GM12872 (cell line): Measurements from ENCODE around the gene NCK2.

Experiments
- TF ChIP-seq, protein P1 (sequence below): IDR thresholded peaks from 3 replicates; pipeline ENCODE4 v1.5.1; 2011; ENCODE audit warnings: low read depth, mild to moderate bottlenecking, low read length, moderate library complexity; ENCODE audit not compliant: insufficient read depth

Gene NCK2

DNA sequence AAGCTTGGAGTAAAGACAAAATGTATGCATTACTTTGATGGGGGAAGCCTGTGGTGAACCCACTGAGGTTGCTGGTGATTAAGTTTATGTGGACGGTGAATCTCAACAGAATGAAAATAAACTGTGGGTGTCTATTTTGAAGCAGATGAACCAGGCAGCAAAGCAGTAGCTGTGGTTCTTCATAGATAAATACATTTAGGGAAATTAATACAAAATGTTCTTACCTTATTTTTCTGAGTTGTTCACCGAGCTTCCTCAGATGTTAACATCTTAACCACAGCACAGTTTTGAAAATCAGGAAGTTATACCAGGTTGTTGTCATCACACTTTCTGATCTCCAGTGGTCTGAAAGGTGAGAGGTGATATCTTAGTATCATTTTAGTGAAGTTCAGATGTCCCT, 53.9 kb downstream of the NCK2 start:
- TF ChIP-seq, protein P1, sequence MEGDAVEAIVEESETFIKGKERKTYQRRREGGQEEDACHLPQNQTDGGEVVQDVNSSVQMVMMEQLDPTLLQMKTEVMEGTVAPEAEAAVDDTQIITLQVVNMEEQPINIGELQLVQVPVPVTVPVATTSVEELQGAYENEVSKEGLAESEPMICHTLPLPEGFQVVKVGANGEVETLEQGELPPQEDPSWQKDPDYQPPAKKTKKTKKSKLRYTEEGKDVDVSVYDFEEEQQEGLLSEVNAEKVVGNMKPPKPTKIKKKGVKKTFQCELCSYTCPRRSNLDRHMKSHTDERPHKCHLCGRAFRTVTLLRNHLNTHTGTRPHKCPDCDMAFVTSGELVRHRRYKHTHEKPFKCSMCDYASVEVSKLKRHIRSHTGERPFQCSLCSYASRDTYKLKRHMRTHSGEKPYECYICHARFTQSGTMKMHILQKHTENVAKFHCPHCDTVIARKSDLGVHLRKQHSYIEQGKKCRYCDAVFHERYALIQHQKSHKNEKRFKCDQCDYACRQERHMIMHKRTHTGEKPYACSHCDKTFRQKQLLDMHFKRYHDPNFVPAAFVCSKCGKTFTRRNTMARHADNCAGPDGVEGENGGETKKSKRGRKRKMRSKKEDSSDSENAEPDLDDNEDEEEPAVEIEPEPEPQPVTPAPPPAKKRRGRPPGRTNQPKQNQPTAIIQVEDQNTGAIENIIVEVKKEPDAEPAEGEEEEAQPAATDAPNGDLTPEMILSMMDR, result no peak

DNA sequence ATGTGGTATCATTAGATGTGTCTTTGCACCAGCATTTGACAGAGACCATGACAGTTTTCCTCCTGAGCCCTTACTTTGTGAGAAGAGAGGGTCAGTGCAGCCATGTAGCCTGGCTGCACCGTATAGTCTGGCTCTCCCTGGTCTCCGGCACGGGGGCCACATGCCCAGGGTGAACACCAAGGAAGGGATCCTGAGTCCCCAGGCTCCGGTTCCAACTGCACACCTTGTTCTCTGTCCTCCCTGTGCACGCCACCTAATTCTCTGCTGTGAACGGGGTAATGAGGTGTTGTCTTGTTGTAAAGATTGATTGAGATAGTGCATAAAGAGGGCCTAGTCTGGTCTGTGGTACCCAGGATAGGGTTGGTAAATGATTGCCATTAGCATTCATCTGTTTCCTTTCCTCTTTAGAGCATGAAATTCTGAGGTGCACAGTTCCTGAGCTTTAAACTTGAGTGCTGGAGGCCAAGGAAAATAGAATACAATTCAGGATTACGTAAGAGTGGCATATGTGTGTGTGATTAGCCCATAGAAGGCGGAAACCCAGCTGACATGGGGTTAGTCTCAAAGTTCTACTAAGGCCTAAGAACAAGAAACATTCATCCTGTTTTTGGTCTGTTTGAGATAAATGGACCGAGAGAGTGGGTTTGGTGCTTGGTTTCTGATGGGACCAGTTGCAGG, 55.5 kb downstream of the NCK2 start:
- TF ChIP-seq, protein P1, result no peak

DNA sequence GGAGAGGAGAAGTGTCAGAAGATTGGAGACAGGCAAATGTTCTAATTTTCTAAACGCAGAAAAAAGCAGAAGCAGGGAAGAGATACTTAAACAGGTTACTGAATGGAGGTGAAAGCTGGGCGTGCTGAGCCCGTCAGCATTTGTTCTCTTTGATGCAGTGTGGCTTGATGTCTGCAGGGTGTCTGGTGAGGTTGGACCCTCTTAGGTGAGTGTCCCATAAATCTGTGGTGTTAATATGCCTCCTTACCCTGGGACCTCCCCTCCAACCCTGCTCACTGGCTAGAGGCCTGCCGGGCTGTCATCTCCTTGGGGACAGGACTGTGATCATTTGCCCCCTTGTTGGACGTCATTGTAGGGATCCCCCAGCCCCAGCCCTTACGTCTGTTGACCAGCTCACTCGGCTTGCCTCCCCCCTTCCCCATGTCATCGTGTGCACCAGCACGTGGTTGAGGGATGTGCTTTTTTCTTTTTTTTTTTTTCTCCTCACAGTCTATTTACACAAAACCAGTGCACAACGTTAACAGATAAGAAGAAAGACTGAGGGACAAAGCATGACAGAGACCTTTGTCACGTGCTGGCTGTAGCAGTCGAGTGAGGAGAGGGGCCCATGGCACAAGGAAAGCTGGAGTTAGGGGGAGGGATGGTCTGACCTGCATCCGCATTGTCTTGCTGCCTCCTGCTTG, 56.4 kb downstream of the NCK2 start:
- TF ChIP-seq, protein P1, result no peak

DNA sequence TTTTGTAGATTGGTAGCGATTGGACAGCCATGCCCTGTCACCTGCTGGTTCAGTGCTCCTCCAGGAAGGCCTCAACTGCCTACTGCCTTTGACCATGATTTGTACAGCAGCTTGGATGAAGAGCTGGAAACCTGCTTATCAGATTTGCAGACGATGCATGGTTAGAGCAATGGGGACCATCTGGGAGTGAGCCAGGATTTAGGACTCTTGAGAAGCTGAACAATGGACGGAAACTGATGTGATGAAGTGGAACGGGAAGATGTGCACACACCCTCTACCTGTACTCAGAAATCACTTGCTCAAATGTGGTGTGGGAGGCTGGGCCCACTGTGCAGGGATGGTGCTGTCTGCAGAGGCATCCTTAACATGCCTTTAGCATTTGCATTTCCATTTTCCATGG, 57.2 kb downstream of the NCK2 start:
- TF ChIP-seq, protein P1, result no peak

DNA sequence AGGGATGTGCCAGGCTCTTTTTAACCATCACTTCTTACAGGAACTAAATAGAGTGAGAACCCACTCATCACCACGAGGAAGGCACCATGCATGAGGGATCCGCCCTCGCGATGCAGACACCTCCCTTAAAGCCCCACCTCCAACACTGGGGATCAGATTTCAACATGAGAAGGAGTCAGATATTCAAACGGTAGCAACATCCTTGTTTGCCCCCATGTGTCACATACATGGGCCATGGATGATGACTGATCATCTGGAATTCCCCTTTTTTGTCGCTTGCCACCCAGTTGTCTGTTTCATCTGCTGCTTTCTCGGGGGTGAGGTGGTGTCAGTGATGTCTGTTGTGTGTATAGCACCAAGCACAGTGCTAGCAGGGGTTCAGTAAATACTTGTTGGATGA, 57.9 kb downstream of the NCK2 start:
- TF ChIP-seq, protein P1, result no peak

DNA sequence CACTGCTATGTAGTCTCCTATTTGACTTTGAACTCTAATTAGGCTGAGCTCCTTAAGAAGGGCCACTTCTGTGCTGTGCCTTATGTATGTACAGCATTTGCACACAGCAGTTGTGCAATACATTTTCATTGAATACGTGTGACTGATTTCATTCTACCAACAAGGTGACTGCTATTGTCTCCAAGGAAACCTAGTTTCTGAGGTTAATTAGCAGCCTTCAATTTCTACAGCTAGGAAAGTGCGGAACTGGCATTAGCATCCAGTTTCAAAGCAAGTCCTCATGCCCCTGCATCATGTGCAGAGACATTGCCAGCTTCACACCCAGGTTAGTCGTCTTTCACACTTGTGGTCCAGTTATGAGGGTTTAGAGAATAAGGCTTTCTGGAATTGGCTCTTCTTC, 58.6 kb downstream of the NCK2 start:
- TF ChIP-seq, protein P1, result no peak

DNA sequence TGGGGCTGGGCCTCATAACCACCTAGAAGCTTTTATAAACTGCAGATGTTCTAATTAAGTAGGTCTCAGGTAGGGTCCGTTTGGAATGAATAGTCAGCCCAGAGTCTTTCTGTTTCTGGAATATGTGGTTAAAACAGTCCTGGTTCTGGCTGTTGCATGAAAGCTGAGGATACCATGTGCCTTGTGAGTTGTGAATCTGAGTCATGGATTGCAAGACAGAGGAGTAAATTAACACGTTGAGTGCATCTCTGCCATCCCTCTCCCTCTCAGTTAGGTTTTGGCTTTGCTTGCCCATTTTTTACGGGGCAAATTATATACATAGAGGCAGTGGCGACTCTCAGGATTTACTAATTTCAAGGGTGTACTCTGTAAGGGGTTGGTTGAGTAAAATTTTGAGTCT, 59.1 kb downstream of the NCK2 start:
- TF ChIP-seq, protein P1, result no peak
